SIG-M5 (cell line): ENCODE results near the gene GHDC.
A peak's percentile ranks its signal among the peaks of the same experiment; 100 is the strongest.
"Not testable (repeated sequence)": the region's sequence is repeated elsewhere in the genome, so short reads cannot be mapped to it uniquely, and the experiment has no call there.

ENCODE experiments used
- DNase-seq: peaks from one replicate; lab custom pipeline; 2025; lab: John Stamatoyannopoulos, UW

Gene GHDC

GRCh38 chr17:42202696-42203095, 8.4 kb upstream of the GHDC start:
- DNase-seq: no peak

- DNase-seq: no peak
Observed at GRCh38 chr17:42202159-42202558, 7.9 kb upstream of the GHDC start.

- no peak for DNase-seq
Observed at GRCh38 chr17:42201458-42201772, 7.1 kb upstream of the GHDC start.

- no peak for DNase-seq
Observed at GRCh38 chr17:42200706-42201457, 6.6 kb upstream of the GHDC start.

GRCh38 chr17:42199416-42200011, 5.2 kb upstream of the GHDC start:
- DNase-seq: no peak

GRCh38 chr17:42198897-42199296, 4.6 kb upstream of the GHDC start:
- peak; percentile 24 for DNase-seq

GRCh38 chr17:42197564-42198156, 3.4 kb upstream of the GHDC start:
- DNase-seq: no peak

GRCh38 chr17:42193216-42193968, 902 bp downstream of the GHDC start:
- DNase-seq: no peak

GRCh38 chr17:42192189-42193126, 1.8 kb downstream of the GHDC start:
- no peak for DNase-seq

GRCh38 chr17:42191275-42191608, 3.1 kb downstream of the GHDC start:
- no peak for DNase-seq

- DNase-seq: no peak
Observed at GRCh38 chr17:42190491-42191274, 3.6 kb downstream of the GHDC start.

- DNase-seq: no peak
Observed at GRCh38 chr17:42189651-42189965, 4.7 kb downstream of the GHDC start.

- DNase-seq: peak; percentile 88
Observed at GRCh38 chr17:42188749-42189650, 5.3 kb downstream of the GHDC start.

- DNase-seq: no peak
Observed at GRCh38 chr17:42187833-42188232, 6.5 kb downstream of the GHDC start.

GRCh38 chr17:42186191-42186590, 8.1 kb downstream of the GHDC start:
- DNase-seq: not testable (repeated sequence)

- DNase-seq: no peak
Observed at GRCh38 chr17:42185621-42185930, 8.7 kb downstream of the GHDC start.

GRCh38 chr17:42184713-42185620, 9.3 kb downstream of the GHDC start, which contains the start of gene HCRT:
HCRT (minus strand) TSS chr17:42185452; CDS start chr17:42185365, 87 bp downstream.
- DNase-seq: no peak

GRCh38 chr17:42183741-42184711, 10.3 kb downstream of the GHDC start:
- no peak for DNase-seq
